ENCODE measurements around the gene RPL39L.

The RPL39L gene

GRCh38 chr3:187077537-187077936 lies 61.8 kb downstream of the RPL39L start:
- no peak for TF ChIP-seq CTCF (conservative IDR thresholded peaks at IDR 0.05; ENCODE audit: control insufficient read depth, insufficient read depth, low read depth, low read length)
- no peak overlapping the region for H3K4me3 ChIP-seq (ENCODE audit: control insufficient read depth, low read depth, low read length)
- no peak for DNase-seq (ENCODE audit: low read depth)

- no peak for DNase-seq (ENCODE audit: low read depth)
- H3K4me3 ChIP-seq (ENCODE audit: control insufficient read depth, low read depth, low read length) = no peak overlapping the region
- no peak for TF ChIP-seq CTCF (conservative IDR thresholded peaks at IDR 0.05; ENCODE audit: control insufficient read depth, insufficient read depth, low read depth, low read length)
Observed at GRCh38 chr3:187077085-187077484, 62.2 kb downstream of the RPL39L start.

- DNase-seq (ENCODE audit: low read depth) = no peak
- no peak overlapping the region for H3K4me3 ChIP-seq (ENCODE audit: control insufficient read depth, low read depth, low read length)
- no peak for TF ChIP-seq CTCF (conservative IDR thresholded peaks at IDR 0.05; ENCODE audit: control insufficient read depth, insufficient read depth, low read depth, low read length)
Observed at GRCh38 chr3:187076297-187076696, 63.0 kb downstream of the RPL39L start.

GRCh38 chr3:187074846-187075245 lies 64.5 kb downstream of the RPL39L start:
- no peak for DNase-seq (ENCODE audit: low read depth)
- TF ChIP-seq CTCF (conservative IDR thresholded peaks at IDR 0.05; ENCODE audit: control insufficient read depth, insufficient read depth, low read depth, low read length) = no peak
- no peak overlapping the region for H3K4me3 ChIP-seq (ENCODE audit: control insufficient read depth, low read depth, low read length)

GRCh38 chr3:187073581-187074098 lies 65.7 kb downstream of the RPL39L start:
- TF ChIP-seq CTCF (conservative IDR thresholded peaks at IDR 0.05; ENCODE audit: control insufficient read depth, insufficient read depth, low read depth, low read length) = no peak
- H3K4me3 ChIP-seq (ENCODE audit: control insufficient read depth, low read depth, low read length) = no peak overlapping the region
- no peak for DNase-seq (ENCODE audit: low read depth)

GRCh38 chr3:187072511-187072910 lies 66.8 kb downstream of the RPL39L start:
- no peak overlapping the region for H3K4me3 ChIP-seq (ENCODE audit: control insufficient read depth, low read depth, low read length)
- TF ChIP-seq CTCF (conservative IDR thresholded peaks at IDR 0.05; ENCODE audit: control insufficient read depth, insufficient read depth, low read depth, low read length) = no peak
- no peak for DNase-seq (ENCODE audit: low read depth)

- DNase-seq (ENCODE audit: low read depth) = no peak
- no peak for TF ChIP-seq CTCF (conservative IDR thresholded peaks at IDR 0.05; ENCODE audit: control insufficient read depth, insufficient read depth, low read depth, low read length)
- H3K4me3 ChIP-seq (ENCODE audit: control insufficient read depth, low read depth, low read length) = no peak overlapping the region
Observed at GRCh38 chr3:187072102-187072501, 67.2 kb downstream of the RPL39L start.

All from fibroblast of mammary gland (primary cell).